ENCODE data around the gene NUP62. TPM values are rescaled to one million over a fixed set of nuclear protein-coding genes. Genes with fewer than 3 reads are reported as not detected.

Gene NUP62
- total RNA-seq, 1 experiment from 2014 or later: 127 TPM

DNA sequence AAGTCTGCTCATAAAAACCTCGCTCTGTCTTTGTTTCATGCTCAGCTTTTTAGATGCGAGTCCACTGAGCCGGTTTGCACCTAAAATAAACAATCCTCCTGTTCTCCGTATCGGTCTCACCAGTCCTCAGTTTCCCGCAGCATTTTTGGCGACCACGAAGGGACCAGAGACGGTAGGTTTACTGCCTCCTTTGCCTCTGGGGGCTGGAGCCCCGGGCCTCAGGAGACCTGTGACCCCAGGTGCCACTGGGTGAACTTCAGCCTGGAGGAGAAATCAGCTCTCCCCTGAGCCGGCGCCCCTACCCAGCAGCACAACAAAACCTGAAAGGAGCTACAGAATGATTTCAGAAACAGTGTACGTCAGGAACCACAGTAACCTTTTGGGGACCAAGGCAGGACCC, 23.6 kb upstream of the NUP62 start:
- no CpG with 5 or more reads among the region's 13 CpGs for WGBS (ENCODE audit: extremely low coverage, insufficient read length, low lambda C conversion rate)
- Histone ChIP-seq H3K23me2 (ENCODE audit: insufficient read length, low read depth, low read length, poor library complexity, severe bottlenecking) (no peaks in the 10 kb centered on the region), H3K56ac (ENCODE audit: insufficient read length, low read depth, low read length) (no peak overlapping the region)

More for the DNA sequence above, 23.6 kb upstream of the NUP62 start:
- Histone ChIP-seq H3K18ac (ENCODE audit: insufficient read length, low read depth, low read length) (no peak overlapping the region), H3T11ph (ENCODE audit: low read length) (no peak overlapping the region), H4K8ac (replicated peaks; ENCODE audit: insufficient read length, low read depth, low read length) (no peak overlapping the region), H3K4ac (ENCODE audit: low read depth, low read length) (no peak overlapping the region), H2BK20ac (ENCODE audit: low read depth, low read length, poor library complexity, severe bottlenecking) (no peak overlapping the region), H3K79me1 (ENCODE audit: insufficient read depth, low read depth, low read length, poor library complexity, severe bottlenecking) (no peaks in the 10 kb centered on the region), H3K27ac (ENCODE audit: insufficient read length, low read depth, low read length) (no peak overlapping the region), H2AFZ (ENCODE audit: low read length) (no peak overlapping the region), H2AK5ac (ENCODE audit: insufficient read length, low read length) (no peak overlapping the region), H4K5ac (ENCODE audit: insufficient read length, low read depth, low read length) (no peak overlapping the region), H2BK5ac (ENCODE audit: insufficient read length, low read length) (no peak overlapping the region), H3K4me1 (ENCODE audit: insufficient read depth, low read length) (peaks cover 3% of the 10 kb centered on the region; the same call in 1 of the 2 replicates), H3K79me2 (ENCODE audit: insufficient read depth, low read length) (no peaks in the 10 kb centered on the region), H3K27me3 (ENCODE audit: insufficient read depth, low read length) (no peaks in the 10 kb centered on the region), H3K23ac (ENCODE audit: insufficient read length, low read depth, low read length) (no peak overlapping the region), H4K20me1 (ENCODE audit: control insufficient read depth, insufficient read depth, insufficient read length) (no peaks in the 10 kb centered on the region), H4K91ac (ENCODE audit: insufficient read length, low read depth, low read length) (no peak overlapping the region), H3K14ac (ENCODE audit: insufficient read depth, low read length) (no peak overlapping the region), H2BK12ac (ENCODE audit: insufficient read length, low read depth, low read length) (no peak overlapping the region), H2BK15ac (ENCODE audit: low read depth, low read length) (no peak overlapping the region), H3K9me3 (ENCODE audit: control insufficient read depth, low read depth, low read length) (no peaks in the 10 kb centered on the region), H3K9ac (ENCODE audit: extremely low read depth, insufficient read length, low read length) (no peak overlapping the region), H2BK120ac (ENCODE audit: low read depth, low read length, poor library complexity, severe bottlenecking) (no peak overlapping the region), H3K4me2 (ENCODE audit: insufficient read depth, insufficient read length, low read length) (no peak overlapping the region)
- Mint-ChIP-seq H3K27me3 (ENCODE audit: low read depth) (peaks cover 5% of the 10 kb centered on the region), H3K4me1 (peaks cover 19 to 40% of the 10 kb centered on the region in 2 experiments), H3K27ac (no peak overlapping the region; a peak in 1 of 7 replicates), H3K4me3 (no peak overlapping the region), H3K36me3 (ENCODE audit: insufficient read depth in 1 of 3, low read depth in 3 of 3) (no peaks in the 10 kb centered on the region), H3K9me3 (no peaks in the 10 kb centered on the region; a peak in 3 of 5 replicates)
- DNase-seq: no peak
- TF ChIP-seq, protein P1, sequence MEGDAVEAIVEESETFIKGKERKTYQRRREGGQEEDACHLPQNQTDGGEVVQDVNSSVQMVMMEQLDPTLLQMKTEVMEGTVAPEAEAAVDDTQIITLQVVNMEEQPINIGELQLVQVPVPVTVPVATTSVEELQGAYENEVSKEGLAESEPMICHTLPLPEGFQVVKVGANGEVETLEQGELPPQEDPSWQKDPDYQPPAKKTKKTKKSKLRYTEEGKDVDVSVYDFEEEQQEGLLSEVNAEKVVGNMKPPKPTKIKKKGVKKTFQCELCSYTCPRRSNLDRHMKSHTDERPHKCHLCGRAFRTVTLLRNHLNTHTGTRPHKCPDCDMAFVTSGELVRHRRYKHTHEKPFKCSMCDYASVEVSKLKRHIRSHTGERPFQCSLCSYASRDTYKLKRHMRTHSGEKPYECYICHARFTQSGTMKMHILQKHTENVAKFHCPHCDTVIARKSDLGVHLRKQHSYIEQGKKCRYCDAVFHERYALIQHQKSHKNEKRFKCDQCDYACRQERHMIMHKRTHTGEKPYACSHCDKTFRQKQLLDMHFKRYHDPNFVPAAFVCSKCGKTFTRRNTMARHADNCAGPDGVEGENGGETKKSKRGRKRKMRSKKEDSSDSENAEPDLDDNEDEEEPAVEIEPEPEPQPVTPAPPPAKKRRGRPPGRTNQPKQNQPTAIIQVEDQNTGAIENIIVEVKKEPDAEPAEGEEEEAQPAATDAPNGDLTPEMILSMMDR (conservative IDR thresholded peaks at IDR 0.05): no peak
